ENCODE measurements around the gene HEPN1. TPM values are rescaled to one million over a fixed set of nuclear protein-coding genes. Genes with fewer than 3 reads are reported as not detected.

Gene HEPN1
- not detected for total RNA-seq

GRCh38 chr11:124918950-124919349 is at the start of gene HEPN1:
Gene HEPN1 (plus strand): TSS chr11:124919250.
- no peaks in the 10 kb centered on the region for H3K9me3 Mint-ChIP-seq
- no peak within 1 kb of the TSS for H3K27ac Mint-ChIP-seq
- POLR2A ChIA-PET = no interaction called here
- peaks cover 9% of the 10 kb centered on the region for H3K27me3 Mint-ChIP-seq
- CTCF ChIA-PET = no interaction called here
- peaks cover 25% of the 10 kb centered on the region for H3K4me1 Mint-ChIP-seq
- H3K4me3 Mint-ChIP-seq = no peak within 1 kb of the TSS
- H3K36me3 Mint-ChIP-seq (ENCODE audit: low read depth) = no peaks in the 10 kb centered on the region
- no peak for DNase-seq

DNA sequence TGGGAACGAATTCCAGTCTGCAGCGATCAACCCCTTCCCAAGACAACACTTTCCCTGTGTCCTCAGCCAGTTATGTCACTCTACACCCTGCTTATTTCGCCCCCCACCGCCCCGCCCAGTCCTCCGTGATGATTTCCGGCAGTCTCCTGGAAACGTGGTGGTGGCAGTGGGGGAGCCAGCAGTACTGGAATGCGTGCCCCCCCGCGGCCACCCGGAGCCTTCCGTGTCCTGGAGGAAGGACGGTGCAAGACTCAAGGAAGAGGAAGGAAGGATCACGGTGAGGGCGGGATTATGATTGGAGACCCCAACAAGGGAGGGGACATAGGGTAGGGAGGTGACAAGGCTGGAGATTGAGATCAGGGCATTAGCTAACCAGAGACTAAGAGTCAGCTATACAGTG is 49.7 kb upstream of the HEPN1 start:
- Mint-ChIP-seq H3K4me1 (peaks cover 18% of the 10 kb centered on the region), H3K4me3 (no peak overlapping the region), H3K9me3 (no peaks in the 10 kb centered on the region), H3K27ac (no peak overlapping the region), H3K27me3 (peaks cover 92% of the 10 kb centered on the region), H3K36me3 (ENCODE audit: low read depth) (no peaks in the 10 kb centered on the region)
- no peak for DNase-seq
- ChIA-PET POLR2A (no interaction called here), CTCF (interaction anchor here (1.0 to 1.2 kb wide), 2 partner anchors 11 to 33 kb away, joined by 3 to 5 read pairs; no protein-coding TSS in a partner anchor)

GRCh38 chr11:124869856-124870387 is 49.1 kb upstream of the HEPN1 start:
- ChIA-PET POLR2A (no interaction called here), CTCF (interaction anchor here (1.0 to 1.2 kb wide), 2 partner anchors 10 to 33 kb away, joined by 3 to 5 read pairs; no protein-coding TSS in a partner anchor)
- no peak for DNase-seq
- Mint-ChIP-seq H3K36me3 (ENCODE audit: low read depth) (no peaks in the 10 kb centered on the region), H3K4me3 (no peak overlapping the region), H3K9me3 (no peaks in the 10 kb centered on the region), H3K4me1 (peaks cover 18% of the 10 kb centered on the region), H3K27ac (no peak overlapping the region), H3K27me3 (peaks cover 91% of the 10 kb centered on the region)

DNA sequence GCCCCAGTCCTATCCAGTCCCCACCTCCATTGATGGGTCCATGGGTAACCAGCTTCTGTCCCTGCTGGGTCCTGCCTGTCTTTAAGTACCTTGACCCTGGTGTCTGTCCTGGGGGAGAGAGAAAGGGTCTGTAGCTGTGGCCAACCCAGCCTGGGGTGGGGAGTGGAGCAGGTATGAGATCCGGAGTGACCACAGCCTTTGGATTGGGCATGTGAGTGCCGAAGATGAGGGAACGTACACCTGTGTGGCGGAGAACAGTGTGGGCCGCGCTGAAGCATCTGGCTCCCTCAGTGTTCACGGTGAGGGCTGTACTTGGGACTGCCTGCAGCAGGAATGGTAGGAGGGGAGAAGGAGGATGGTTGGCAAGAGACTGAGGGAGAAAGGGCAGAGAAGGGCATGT is 48.6 kb upstream of the HEPN1 start:
- Mint-ChIP-seq H3K36me3 (ENCODE audit: low read depth) (no peaks in the 10 kb centered on the region), H3K27me3 (peaks cover 91% of the 10 kb centered on the region), H3K4me1 (peaks cover 19% of the 10 kb centered on the region), H3K4me3 (no peak overlapping the region), H3K9me3 (no peaks in the 10 kb centered on the region), H3K27ac (no peak overlapping the region)
- no peak for DNase-seq
- ChIA-PET POLR2A (no interaction called here), CTCF (interaction anchor here (1.2 kb wide), 1 partner anchor 9 kb away, joined by 5 read pairs; no protein-coding TSS in a partner anchor)

DNA sequence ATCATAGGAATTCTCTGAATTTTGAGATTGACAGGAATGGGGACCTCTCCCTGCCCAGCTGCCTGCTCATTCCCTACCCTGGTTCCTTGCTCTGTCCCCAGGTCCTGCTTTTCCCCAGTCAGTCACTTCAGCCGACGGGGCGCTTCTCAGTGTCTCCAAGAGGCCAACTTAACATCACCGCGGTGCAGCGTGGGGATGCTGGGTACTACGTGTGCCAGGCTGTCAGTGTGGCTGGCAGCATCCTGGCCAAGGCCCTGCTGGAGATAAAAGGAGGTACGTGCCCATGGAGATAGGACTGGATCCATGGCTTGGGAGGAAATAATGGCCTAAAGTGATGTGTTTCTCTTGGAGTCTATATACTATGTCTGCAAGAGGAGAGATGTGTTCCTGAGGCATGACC is 46.8 kb upstream of the HEPN1 start:
- ChIA-PET CTCF (no interaction called here), POLR2A (no interaction called here)
- peaks cover 24% of the 10 kb centered on the region for H3K4me1 Mint-ChIP-seq
- DNase-seq = no peak
- no peaks in the 10 kb centered on the region for H3K9me3 Mint-ChIP-seq
- peaks cover 78% of the 10 kb centered on the region for H3K27me3 Mint-ChIP-seq
- H3K4me3 Mint-ChIP-seq = no peak overlapping the region
- no peaks in the 10 kb centered on the region for H3K36me3 Mint-ChIP-seq (ENCODE audit: low read depth)
- H3K27ac Mint-ChIP-seq = no peak overlapping the region

- Mint-ChIP-seq H3K4me1 (peaks cover 26% of the 10 kb centered on the region), H3K36me3 (ENCODE audit: low read depth) (no peaks in the 10 kb centered on the region), H3K27me3 (peaks cover 74% of the 10 kb centered on the region), H3K27ac (no peak overlapping the region), H3K4me3 (no peak overlapping the region), H3K9me3 (no peaks in the 10 kb centered on the region)
- ChIA-PET CTCF (no interaction called here), POLR2A (no interaction called here)
- no peak for DNase-seq
These were observed 46.3 kb upstream of the HEPN1 start for GRCh38 chr11:124872741-124873140.

- Mint-ChIP-seq H3K4me1 (peaks cover 22% of the 10 kb centered on the region), H3K27me3 (peaks cover 61% of the 10 kb centered on the region), H3K27ac (no peak overlapping the region), H3K36me3 (ENCODE audit: low read depth) (no peaks in the 10 kb centered on the region), H3K4me3 (no peak overlapping the region), H3K9me3 (no peaks in the 10 kb centered on the region)
- no peak for DNase-seq
- POLR2A ChIA-PET = no interaction called here
- CTCF ChIA-PET = no interaction called here
These were observed 45.1 kb upstream of the HEPN1 start for GRCh38 chr11:124873951-124874350.

GRCh38 chr11:124874571-124875255 is 44.3 kb upstream of the HEPN1 start:
- POLR2A ChIA-PET = no interaction called here

GRCh38 chr11:124875401-124875800 is 43.6 kb upstream of the HEPN1 start:
- DNase-seq = no peak
- no peak overlapping the region for H3K27ac Mint-ChIP-seq
- peaks cover 19% of the 10 kb centered on the region for H3K4me1 Mint-ChIP-seq
- no peaks in the 10 kb centered on the region for H3K9me3 Mint-ChIP-seq
- POLR2A ChIA-PET = no interaction called here
- peaks cover 47% of the 10 kb centered on the region for H3K27me3 Mint-ChIP-seq
- peak overlapping the region; percentile 60 for H3K4me3 Mint-ChIP-seq
- no peaks in the 10 kb centered on the region for H3K36me3 Mint-ChIP-seq (ENCODE audit: low read depth)
- CTCF ChIA-PET = interaction anchor here (1.2 to 1.5 kb wide), 6 partner anchors 9 to 253 kb away, joined by 3 to 13 read pairs (median 4); partner anchors contain the start of gene TBRG1

More at GRCh38 chr11:124874571-124875255, 44.3 kb upstream of the HEPN1 start:
- H3K9me3 Mint-ChIP-seq = no peaks in the 10 kb centered on the region
- H3K27ac Mint-ChIP-seq = no peak overlapping the region
- H3K36me3 Mint-ChIP-seq (ENCODE audit: low read depth) = no peaks in the 10 kb centered on the region
- H3K4me1 Mint-ChIP-seq = peaks cover 19% of the 10 kb centered on the region
- H3K27me3 Mint-ChIP-seq = peaks cover 54% of the 10 kb centered on the region
- CTCF ChIA-PET = no interaction called here
- no peak overlapping the region for H3K4me3 Mint-ChIP-seq
- DNase-seq = no peak

- peak; percentile 79 for DNase-seq
- Mint-ChIP-seq H3K27ac (peak overlapping the region; percentile 90), H3K9me3 (no peaks in the 10 kb centered on the region), H3K4me1 (peaks cover 19% of the 10 kb centered on the region), H3K27me3 (peaks cover 40% of the 10 kb centered on the region), H3K36me3 (ENCODE audit: low read depth) (no peaks in the 10 kb centered on the region), H3K4me3 (peak overlapping the region; percentile 75)
- ChIA-PET POLR2A (interaction anchor here (0.6 to 1.2 kb wide), 2 partner anchors 71 to 77 kb away, joined by 3 read pairs; no protein-coding TSS in a partner anchor), CTCF (interaction anchor here (0.5 to 1.5 kb wide), 23 partner anchors 10 to 266 kb away, joined by 3 to 13 read pairs (median 4); partner anchors contain the start of genes CCDC15, ROBO4 and TBRG1)
These were observed 42.9 kb upstream of the HEPN1 start for GRCh38 chr11:124875943-124876817.

- CTCF ChIA-PET = interaction anchor here (0.5 to 1.5 kb wide), 22 partner anchors 10 to 265 kb away, joined by 3 to 13 read pairs (median 4); partner anchors contain the start of genes CCDC15, ROBO4 and TBRG1
- peak overlapping the region; percentile 90 for H3K27ac Mint-ChIP-seq
- DNase-seq = no peak
These were observed 42.0 kb upstream of the HEPN1 start for GRCh38 chr11:124876818-124877630.

DNA sequence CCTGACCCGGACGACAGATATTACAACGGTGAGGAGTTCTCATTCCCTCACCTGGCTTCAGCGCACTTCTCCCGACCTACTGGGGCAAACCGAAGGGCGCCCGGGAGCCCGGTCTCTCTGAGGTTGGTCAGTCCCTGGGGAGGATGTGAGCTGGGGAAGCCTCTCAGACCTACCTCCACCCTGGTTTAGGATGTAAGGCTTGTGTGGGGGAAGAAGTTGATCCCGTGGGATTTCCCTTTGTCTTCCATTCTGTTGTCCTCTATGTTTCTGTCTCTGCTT is 41.5 kb upstream of the HEPN1 start:
- peak overlapping the region; percentile 75 for H3K4me3 Mint-ChIP-seq
- H3K27ac Mint-ChIP-seq = peak overlapping the region; percentile 48
- DNase-seq = no peak
- CTCF ChIA-PET = no interaction called here
- peaks cover 26% of the 10 kb centered on the region for H3K27me3 Mint-ChIP-seq
- H3K36me3 Mint-ChIP-seq (ENCODE audit: low read depth) = no peaks in the 10 kb centered on the region
- POLR2A ChIA-PET = no interaction called here
- H3K4me1 Mint-ChIP-seq = peaks cover 19% of the 10 kb centered on the region
- no peaks in the 10 kb centered on the region for H3K9me3 Mint-ChIP-seq

More at GRCh38 chr11:124876818-124877630, 42.0 kb upstream of the HEPN1 start:
- POLR2A ChIA-PET = interaction anchor here (0.6 to 1.2 kb wide), 2 partner anchors 72 to 76 kb away, joined by 3 read pairs; no protein-coding TSS in a partner anchor
- Mint-ChIP-seq H3K27me3 (peaks cover 32% of the 10 kb centered on the region), H3K4me1 (peaks cover 19% of the 10 kb centered on the region), H3K36me3 (ENCODE audit: low read depth) (no peaks in the 10 kb centered on the region), H3K9me3 (no peaks in the 10 kb centered on the region), H3K4me3 (peak overlapping the region; percentile 75)
